ENCODE results near the gene ADI1. TPM values are rescaled to one million over a fixed set of nuclear protein-coding genes. Genes with fewer than 3 reads are reported as not detected.
"Not testable (repeated sequence)": the region's sequence is repeated elsewhere in the genome, so short reads cannot be mapped to it uniquely, and the experiment has no call there.

Gene ADI1
- total and polyA plus RNA-seq, 2 donors: 41.9 to 78.3 TPM

GRCh38 chr2:3518496-3519254 lies 656 bp downstream of the ADI1 start:
- peak; percentile 92 for DNase-seq (ENCODE audit: extremely low spot score)
- Histone ChIP-seq H3K4me1 (ENCODE audit: insufficient read depth) (peaks cover 6% of the 10 kb centered on the region), H3K36me3 (ENCODE audit: insufficient read depth) (no peaks in the 10 kb centered on the region), H3K4me3 (ENCODE audit: low read depth, low read length) (peak overlapping the region; percentile 80), H3K27ac (ENCODE audit: low read depth) (peak overlapping the region; percentile 95)
- under 1% methylated on average over 67 of the region's 67 CpGs for WGBS

GRCh38 chr2:3517948-3518495 lies 1.3 kb downstream of the ADI1 start:
- Histone ChIP-seq H3K36me3 (ENCODE audit: insufficient read depth) (peaks cover 2% of the 10 kb centered on the region), H3K4me1 (ENCODE audit: insufficient read depth) (peaks cover under 1% of the 10 kb centered on the region), H3K4me3 (ENCODE audit: low read depth, low read length) (peak overlapping the region; percentile 80), H3K27ac (ENCODE audit: low read depth) (peak overlapping the region; percentile 87)
- no peak for DNase-seq (ENCODE audit: extremely low spot score)
- WGBS: 24% methylated on average over 3 of the region's 3 CpGs

GRCh38 chr2:3516831-3517230 lies 2.5 kb downstream of the ADI1 start:
- peaks cover 2% of the 10 kb centered on the region for H3K36me3 ChIP-seq (ENCODE audit: insufficient read depth)
- H3K27ac ChIP-seq (ENCODE audit: low read depth): no peak overlapping the region
- 94% methylated on average over 3 of the region's 3 CpGs for WGBS
- H3K4me1 ChIP-seq (ENCODE audit: insufficient read depth): no peaks in the 10 kb centered on the region
- H3K4me3 ChIP-seq (ENCODE audit: low read depth, low read length): no peak overlapping the region
- no peak for DNase-seq (ENCODE audit: extremely low spot score)

GRCh38 chr2:3515438-3515837 lies 3.9 kb downstream of the ADI1 start:
- not testable (repeated sequence) for H3K4me1 ChIP-seq (ENCODE audit: insufficient read depth); H3K4me3 ChIP-seq (ENCODE audit: low read depth, low read length); H3K36me3 ChIP-seq (ENCODE audit: insufficient read depth); DNase-seq (ENCODE audit: extremely low spot score); H3K27ac ChIP-seq (ENCODE audit: low read depth)
- WGBS: 96% methylated on average over 5 of the region's 5 CpGs

GRCh38 chr2:3513026-3513810 lies 6.1 kb downstream of the ADI1 start:
- WGBS: 95% methylated on average over 3 of the region's 3 CpGs
- no peak for DNase-seq (ENCODE audit: extremely low spot score)
- Histone ChIP-seq H3K27ac (ENCODE audit: low read depth) (no peak overlapping the region), H3K4me3 (ENCODE audit: low read depth, low read length) (no peak overlapping the region), H3K36me3 (ENCODE audit: insufficient read depth) (peaks cover 2% of the 10 kb centered on the region), H3K4me1 (ENCODE audit: insufficient read depth) (no peaks in the 10 kb centered on the region)

- Histone ChIP-seq H3K4me1 (ENCODE audit: insufficient read depth) (no peaks in the 10 kb centered on the region), H3K4me3 (ENCODE audit: low read depth, low read length) (no peak overlapping the region), H3K36me3 (ENCODE audit: insufficient read depth) (peaks cover 2% of the 10 kb centered on the region), H3K27ac (ENCODE audit: low read depth) (no peak overlapping the region)
- no peak for DNase-seq (ENCODE audit: extremely low spot score)
- 72% methylated on average over 2 of the region's 2 CpGs for WGBS
These were observed 7.2 kb downstream of the ADI1 start for GRCh38 chr2:3512086-3512485.

GRCh38 chr2:3505771-3506170 lies 13.6 kb downstream of the ADI1 start:
- no peaks in the 10 kb centered on the region for H3K4me1 ChIP-seq (ENCODE audit: insufficient read depth)
- no peak overlapping the region for H3K27ac ChIP-seq (ENCODE audit: low read depth)
- no peak for DNase-seq (ENCODE audit: extremely low spot score)
- no peak overlapping the region for H3K4me3 ChIP-seq (ENCODE audit: low read depth, low read length)
- H3K36me3 ChIP-seq (ENCODE audit: insufficient read depth): peaks cover 2% of the 10 kb centered on the region
- WGBS: 60% methylated on average over 4 of the region's 4 CpGs

- no peak for DNase-seq (ENCODE audit: extremely low spot score)
- WGBS: 98% methylated on average over 5 of the region's 5 CpGs
- peaks cover 2% of the 10 kb centered on the region for H3K36me3 ChIP-seq (ENCODE audit: insufficient read depth)
These were observed 14.6 kb downstream of the ADI1 start for GRCh38 chr2:3504741-3505140.

GRCh38 chr2:3503483-3503882 lies 15.8 kb downstream of the ADI1 start:
- 82% methylated on average over 13 of the region's 13 CpGs for whole genome bisulfite sequencing
- Histone ChIP-seq H3K4me1 (ENCODE audit: insufficient read depth) (no peaks in the 10 kb centered on the region), H3K27ac (ENCODE audit: low read depth) (no peak overlapping the region), H3K4me3 (ENCODE audit: low read depth, low read length) (no peak overlapping the region), H3K36me3 (ENCODE audit: insufficient read depth) (peaks cover 3% of the 10 kb centered on the region)
- no peak for DNase-seq (ENCODE audit: extremely low spot score)

More at GRCh38 chr2:3504741-3505140, 14.6 kb downstream of the ADI1 start:
- Histone ChIP-seq H3K27ac (ENCODE audit: low read depth) (no peak overlapping the region), H3K4me1 (ENCODE audit: insufficient read depth) (no peaks in the 10 kb centered on the region), H3K4me3 (ENCODE audit: low read depth, low read length) (no peak overlapping the region)

GRCh38 chr2:3503046-3503445 lies 16.3 kb downstream of the ADI1 start:
- peaks cover 5% of the 10 kb centered on the region for H3K36me3 ChIP-seq (ENCODE audit: insufficient read depth)
- DNase-seq (ENCODE audit: extremely low spot score): no peak
- 90% methylated on average over 14 of the region's 14 CpGs for WGBS

GRCh38 chr2:3500326-3500899 lies 18.9 kb downstream of the ADI1 start:
- no peak for DNase-seq (ENCODE audit: extremely low spot score)
- Histone ChIP-seq H3K36me3 (ENCODE audit: insufficient read depth) (peaks cover 5% of the 10 kb centered on the region), H3K27ac (ENCODE audit: low read depth) (no peak overlapping the region), H3K4me1 (ENCODE audit: insufficient read depth) (no peaks in the 10 kb centered on the region), H3K4me3 (ENCODE audit: low read depth, low read length) (no peak overlapping the region)
- 96% methylated on average over 34 of the region's 34 CpGs for WGBS

More at GRCh38 chr2:3503046-3503445, 16.3 kb downstream of the ADI1 start:
- Histone ChIP-seq H3K4me3 (ENCODE audit: low read depth, low read length) (no peak overlapping the region), H3K4me1 (ENCODE audit: insufficient read depth) (no peaks in the 10 kb centered on the region), H3K27ac (ENCODE audit: low read depth) (no peak overlapping the region)

- Histone ChIP-seq H3K36me3 (ENCODE audit: insufficient read depth) (peaks cover 5% of the 10 kb centered on the region), H3K4me3 (ENCODE audit: low read depth, low read length) (no peak overlapping the region), H3K27ac (ENCODE audit: low read depth) (no peak overlapping the region), H3K4me1 (ENCODE audit: insufficient read depth) (no peaks in the 10 kb centered on the region)
- no peak for DNase-seq (ENCODE audit: extremely low spot score)
- 96% methylated on average over 18 of the region's 18 CpGs for WGBS
These were observed 20.4 kb downstream of the ADI1 start for GRCh38 chr2:3498783-3499394.

GRCh38 chr2:3496708-3497080 lies 22.6 kb downstream of the ADI1 start:
- WGBS: 95% methylated on average over 15 of the region's 15 CpGs
- not testable (repeated sequence) for H3K4me3 ChIP-seq (ENCODE audit: low read depth, low read length); H3K36me3 ChIP-seq (ENCODE audit: insufficient read depth); H3K4me1 ChIP-seq (ENCODE audit: insufficient read depth); DNase-seq (ENCODE audit: extremely low spot score); H3K27ac ChIP-seq (ENCODE audit: low read depth)
